NK-92 treated with Interleukin-12 subunit alpha and Interleukin-12 subunit beta, amount 100 ng/mL, for 24 hours (cell line): ENCODE measurements around the gene RIMS3.
"Not testable (repeated sequence)": the region's sequence is repeated elsewhere in the genome, so short reads cannot be mapped to it uniquely, and the experiment has no call there.

Experiments used
- DNase-seq: peaks from one replicate; lab custom pipeline; 2025; lab: John Stamatoyannopoulos, UW

The RIMS3 gene

GRCh38 chr1:40630488-40631223, 34.8 kb downstream of the RIMS3 start:
- no peak for DNase-seq

- DNase-seq, result not testable (repeated sequence)
Measured at GRCh38 chr1:40629546-40629945, 35.9 kb downstream of the RIMS3 start.

- DNase-seq, result no peak
Measured at GRCh38 chr1:40628903-40629292, 36.6 kb downstream of the RIMS3 start.

- DNase-seq, result no peak
Measured at GRCh38 chr1:40627987-40628902, 37.2 kb downstream of the RIMS3 start.

GRCh38 chr1:40626383-40626770, 39.1 kb downstream of the RIMS3 start:
- no peak for DNase-seq

- no peak for DNase-seq
Measured at GRCh38 chr1:40625476-40626382, 39.8 kb downstream of the RIMS3 start.

- no peak for DNase-seq
Measured at GRCh38 chr1:40625076-40625475, 40.4 kb downstream of the RIMS3 start.

- no peak for DNase-seq
Measured at GRCh38 chr1:40622936-40623629, 42.4 kb downstream of the RIMS3 start.

- no peak for DNase-seq
Measured at GRCh38 chr1:40621821-40622450, 43.5 kb downstream of the RIMS3 start.

GRCh38 chr1:40620586-40621210, 44.8 kb downstream of the RIMS3 start:
- DNase-seq, result no peak

GRCh38 chr1:40620150-40620549, 45.3 kb downstream of the RIMS3 start:
- no peak for DNase-seq

- DNase-seq, result no peak
Measured at GRCh38 chr1:40618108-40618507, 47.4 kb downstream of the RIMS3 start.

- peak; percentile 25 for DNase-seq
Measured at GRCh38 chr1:40612345-40612831, 53.1 kb downstream of the RIMS3 start.

GRCh38 chr1:40610156-40610555, 55.3 kb downstream of the RIMS3 start:
- DNase-seq, result no peak

GRCh38 chr1:40607921-40608320, 57.6 kb downstream of the RIMS3 start:
- DNase-seq, result no peak

- no peak for DNase-seq
Measured at GRCh38 chr1:40606978-40607377, 58.5 kb downstream of the RIMS3 start.

- DNase-seq, result no peak
Measured at GRCh38 chr1:40606194-40606593, 59.3 kb downstream of the RIMS3 start.

GRCh38 chr1:40599926-40600325, 65.6 kb downstream of the RIMS3 start:
- no peak for DNase-seq

GRCh38 chr1:40595623-40596022, 69.9 kb downstream of the RIMS3 start:
- no peak for DNase-seq

- DNase-seq, result no peak
Measured at GRCh38 chr1:40594187-40594531, 71.3 kb downstream of the RIMS3 start.
